ENCODE measurements around the gene PRSS38. TPM values are rescaled to one million over a fixed set of nuclear protein-coding genes. Genes with fewer than 3 reads are reported as not detected.
"Not testable (repeated sequence)": the region's sequence is repeated elsewhere in the genome, so short reads cannot be mapped to it uniquely, and the experiment has no call there.

The PRSS38 gene
- total RNA-seq, 1 donor from 2014 or later: not detected

DNA sequence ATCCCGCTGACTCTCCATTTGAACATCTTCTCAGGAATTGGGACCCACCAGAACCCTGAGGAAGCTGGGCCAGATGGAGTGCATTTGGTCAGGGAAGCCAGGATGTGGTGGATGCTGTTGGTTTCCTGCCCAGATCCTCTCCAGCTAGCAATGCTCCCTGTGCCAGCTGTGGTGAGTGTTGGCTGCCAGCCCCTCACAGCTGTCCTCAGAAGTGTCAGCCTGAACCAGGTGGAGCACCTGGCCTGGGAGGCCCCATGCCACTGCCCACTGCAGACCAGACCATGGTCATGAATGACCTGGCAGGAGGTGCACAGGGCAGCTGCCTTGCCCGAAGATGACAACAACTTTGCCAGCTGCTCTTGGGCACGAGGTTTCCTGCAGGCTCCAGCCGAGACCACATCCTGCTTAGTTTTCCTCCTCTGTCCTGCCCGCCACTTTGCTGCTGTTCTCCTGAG, 54.4 kb downstream of the PRSS38 start:
- H3K36me3 Mint-ChIP-seq (ENCODE audit: low read depth): no peaks in the 10 kb centered on the region
- intact Hi-C loops (cut with micrococcal nuclease): no loop called here
- H3K27me3 Mint-ChIP-seq: peaks cover 36% of the 10 kb centered on the region
- ATAC-seq (ENCODE audit: low read depth) (no peak), DNase-seq (no peak)
- no peaks in the 10 kb centered on the region for H3K4me1 Mint-ChIP-seq
- CTCF ChIA-PET: no interaction called here
- H3K4me3 Mint-ChIP-seq: no peak overlapping the region
- TF ChIP-seq, protein P1, sequence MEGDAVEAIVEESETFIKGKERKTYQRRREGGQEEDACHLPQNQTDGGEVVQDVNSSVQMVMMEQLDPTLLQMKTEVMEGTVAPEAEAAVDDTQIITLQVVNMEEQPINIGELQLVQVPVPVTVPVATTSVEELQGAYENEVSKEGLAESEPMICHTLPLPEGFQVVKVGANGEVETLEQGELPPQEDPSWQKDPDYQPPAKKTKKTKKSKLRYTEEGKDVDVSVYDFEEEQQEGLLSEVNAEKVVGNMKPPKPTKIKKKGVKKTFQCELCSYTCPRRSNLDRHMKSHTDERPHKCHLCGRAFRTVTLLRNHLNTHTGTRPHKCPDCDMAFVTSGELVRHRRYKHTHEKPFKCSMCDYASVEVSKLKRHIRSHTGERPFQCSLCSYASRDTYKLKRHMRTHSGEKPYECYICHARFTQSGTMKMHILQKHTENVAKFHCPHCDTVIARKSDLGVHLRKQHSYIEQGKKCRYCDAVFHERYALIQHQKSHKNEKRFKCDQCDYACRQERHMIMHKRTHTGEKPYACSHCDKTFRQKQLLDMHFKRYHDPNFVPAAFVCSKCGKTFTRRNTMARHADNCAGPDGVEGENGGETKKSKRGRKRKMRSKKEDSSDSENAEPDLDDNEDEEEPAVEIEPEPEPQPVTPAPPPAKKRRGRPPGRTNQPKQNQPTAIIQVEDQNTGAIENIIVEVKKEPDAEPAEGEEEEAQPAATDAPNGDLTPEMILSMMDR (IDR thresholded peaks at IDR 0.05): no peak
- POLR2A ChIA-PET: no interaction called here
- peaks cover under 1% of the 10 kb centered on the region for H3K9me3 Mint-ChIP-seq
- H3K27ac Mint-ChIP-seq: no peak overlapping the region

DNA sequence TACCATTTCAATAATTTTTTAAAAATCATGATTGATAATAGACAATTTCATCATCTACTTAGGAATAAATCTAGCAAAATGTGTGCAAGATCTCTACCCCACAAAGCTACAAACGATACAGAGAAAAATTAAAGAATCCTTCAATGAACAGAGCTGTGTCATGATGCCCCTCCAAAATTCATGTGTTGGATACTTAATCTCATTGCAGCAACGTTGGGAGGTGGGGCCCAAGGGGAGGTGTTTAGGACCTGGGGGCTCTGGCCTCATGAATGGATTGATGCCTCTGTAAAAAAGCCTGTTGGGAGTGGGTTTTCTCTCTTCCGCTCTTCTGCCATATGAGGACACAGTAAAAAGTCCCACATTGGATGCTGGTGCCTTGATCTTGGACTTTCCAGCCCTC, 54.9 kb downstream of the PRSS38 start:
- no peak overlapping the region for H3K27ac Mint-ChIP-seq
- H3K9me3 Mint-ChIP-seq: no peaks in the 10 kb centered on the region
- TF ChIP-seq, protein P1 (IDR thresholded peaks at IDR 0.05): no peak
- no peak for DNase-seq
- ChIA-PET POLR2A (no interaction called here), CTCF (no interaction called here)
- H3K27me3 Mint-ChIP-seq: peaks cover 41% of the 10 kb centered on the region
- no peaks in the 10 kb centered on the region for H3K4me1 Mint-ChIP-seq
- H3K36me3 Mint-ChIP-seq (ENCODE audit: low read depth): no peaks in the 10 kb centered on the region
- intact Hi-C loops (cut with micrococcal nuclease): no loop called here
- no peak overlapping the region for H3K4me3 Mint-ChIP-seq
- no peak for ATAC-seq (ENCODE audit: low read depth)

DNA sequence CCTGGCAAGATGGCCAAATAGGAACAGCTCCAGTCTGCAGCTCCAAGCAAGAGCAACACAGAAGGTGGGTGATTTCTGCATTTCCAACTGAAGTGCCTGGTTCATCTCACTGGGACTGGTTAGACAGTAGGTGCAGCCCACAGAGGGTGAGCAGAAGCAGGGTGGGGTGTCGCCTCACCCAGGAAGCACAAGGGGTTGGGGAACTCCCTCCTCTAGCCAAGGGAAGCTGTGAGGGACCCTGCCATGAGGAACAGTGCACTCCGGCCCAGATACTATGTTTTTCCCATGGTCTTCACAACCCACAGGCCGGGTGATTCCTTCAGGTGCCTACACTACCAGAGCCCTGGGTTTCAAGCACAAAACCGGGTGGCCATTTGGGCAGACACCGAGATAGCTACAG, 56.4 kb downstream of the PRSS38 start:
- H3K9me3 Mint-ChIP-seq; intact Hi-C loops (cut with micrococcal nuclease); H3K36me3 Mint-ChIP-seq (ENCODE audit: low read depth); H3K4me1 Mint-ChIP-seq; ATAC-seq (ENCODE audit: low read depth); H3K4me3 Mint-ChIP-seq; POLR2A ChIA-PET; CTCF ChIA-PET; DNase-seq; H3K27ac Mint-ChIP-seq: not testable (repeated sequence)
- H3K27me3 Mint-ChIP-seq: peaks cover 51% of the 10 kb centered on the region

DNA sequence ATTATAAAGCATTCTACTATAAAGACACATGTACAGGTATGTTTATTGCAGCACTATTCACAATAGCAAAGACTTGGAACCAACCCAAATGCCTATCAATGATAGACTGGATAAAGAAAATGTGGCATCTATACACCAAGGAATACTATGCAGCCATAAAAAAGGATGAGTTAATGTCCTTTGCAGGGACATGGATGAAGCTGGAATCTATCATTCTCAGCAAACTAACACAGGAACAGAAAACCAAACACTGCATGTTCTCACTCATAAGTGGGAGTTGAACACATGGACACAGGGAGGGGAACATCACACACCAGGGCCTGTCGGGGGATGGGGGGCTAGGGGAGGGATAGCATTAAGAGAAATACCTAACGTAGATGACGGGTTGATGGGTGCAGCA, 62.3 kb downstream of the PRSS38 start:
- DNase-seq; H3K27ac Mint-ChIP-seq; H3K36me3 Mint-ChIP-seq (ENCODE audit: low read depth); ATAC-seq (ENCODE audit: low read depth); CTCF ChIA-PET; H3K9me3 Mint-ChIP-seq; intact Hi-C loops (cut with micrococcal nuclease); POLR2A ChIA-PET; H3K4me3 Mint-ChIP-seq; H3K4me1 Mint-ChIP-seq: not testable (repeated sequence)
- H3K27me3 Mint-ChIP-seq: peaks cover 29% of the 10 kb centered on the region

DNA sequence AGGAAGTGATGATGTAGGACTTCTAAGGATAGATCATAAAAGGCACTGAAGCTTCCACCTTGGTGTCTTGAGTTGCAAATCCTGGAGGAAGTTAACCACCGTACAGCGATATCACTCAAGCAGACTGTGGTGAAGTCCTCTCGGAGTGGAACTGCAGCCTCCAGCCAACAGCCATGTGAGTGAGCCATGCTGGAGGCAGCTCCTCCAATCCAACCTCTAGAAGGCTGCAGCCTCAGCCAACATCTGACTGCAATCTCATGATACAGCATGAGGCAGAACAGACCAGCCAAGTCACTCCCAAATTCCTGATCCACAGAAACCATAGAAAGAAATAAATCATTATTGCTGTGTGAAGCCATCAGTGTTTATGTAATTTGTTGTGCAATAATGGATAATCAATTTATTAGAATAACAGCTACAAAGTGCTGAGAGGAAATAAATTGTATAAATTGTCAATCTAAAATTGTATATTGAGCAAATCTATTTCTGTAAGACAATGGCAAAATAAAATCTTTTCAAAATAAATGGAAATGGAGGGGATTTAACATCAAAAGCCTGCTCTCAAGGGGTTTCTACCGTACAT, 65.0 kb downstream of the PRSS38 start:
- H3K4me3 Mint-ChIP-seq: no peak overlapping the region
- H3K27ac Mint-ChIP-seq: no peak overlapping the region
- no peaks in the 10 kb centered on the region for H3K4me1 Mint-ChIP-seq
- TF ChIP-seq, protein P1 (IDR thresholded peaks at IDR 0.05): no peak
- no peak for ATAC-seq (ENCODE audit: low read depth)
- ChIA-PET CTCF (no interaction called here), POLR2A (no interaction called here)
- H3K36me3 Mint-ChIP-seq (ENCODE audit: low read depth): no peaks in the 10 kb centered on the region
- H3K27me3 Mint-ChIP-seq: peaks cover 12% of the 10 kb centered on the region
- intact Hi-C loops (cut with micrococcal nuclease): no loop called here
- DNase-seq: no peak
- H3K9me3 Mint-ChIP-seq: no peaks in the 10 kb centered on the region

DNA sequence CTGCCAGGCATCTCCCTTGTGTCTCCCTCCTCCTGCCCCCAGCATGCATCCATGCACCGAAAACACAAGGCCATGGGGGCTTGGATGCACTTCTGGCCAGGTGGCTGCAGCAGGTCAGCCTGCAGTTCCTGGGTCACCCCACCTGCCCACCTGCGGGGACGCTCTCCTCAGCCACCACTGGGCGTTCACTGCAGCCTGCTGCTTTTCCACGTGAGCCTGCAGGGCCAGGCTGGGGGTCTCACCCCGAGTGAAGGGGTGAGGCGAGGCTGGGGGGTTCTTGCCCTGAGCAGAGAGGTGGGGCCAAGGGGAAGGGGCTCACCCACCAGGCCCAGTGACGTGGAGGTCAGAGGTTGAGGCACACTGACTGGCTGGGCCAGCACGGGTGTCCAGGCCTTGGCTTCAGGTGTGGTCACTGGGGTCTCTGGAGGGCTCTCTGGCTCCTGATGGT, 67.6 kb downstream of the PRSS38 start:
- ChIA-PET CTCF (no interaction called here), POLR2A (no interaction called here)
- peak; percentile 12 for DNase-seq
- intact Hi-C loops (cut with micrococcal nuclease): no loop called here
- H3K27ac Mint-ChIP-seq: no peak overlapping the region
- TF ChIP-seq, protein P1 (IDR thresholded peaks at IDR 0.05): no peak
- H3K36me3 Mint-ChIP-seq (ENCODE audit: low read depth): no peaks in the 10 kb centered on the region
- H3K4me3 Mint-ChIP-seq: no peak overlapping the region
- no peak for ATAC-seq (ENCODE audit: low read depth)
- no peaks in the 10 kb centered on the region for H3K9me3 Mint-ChIP-seq
- H3K4me1 Mint-ChIP-seq: peaks cover 5% of the 10 kb centered on the region
- peaks cover 2% of the 10 kb centered on the region for H3K27me3 Mint-ChIP-seq
